Measurements from ENCODE around the gene LDLRAD3. TPM values are rescaled to one million over a fixed set of nuclear protein-coding genes. Genes with fewer than 3 reads are reported as not detected.

LDLRAD3 gene
- total RNA-seq, 1 donor from 2014 or later = 35.6 TPM

DNA sequence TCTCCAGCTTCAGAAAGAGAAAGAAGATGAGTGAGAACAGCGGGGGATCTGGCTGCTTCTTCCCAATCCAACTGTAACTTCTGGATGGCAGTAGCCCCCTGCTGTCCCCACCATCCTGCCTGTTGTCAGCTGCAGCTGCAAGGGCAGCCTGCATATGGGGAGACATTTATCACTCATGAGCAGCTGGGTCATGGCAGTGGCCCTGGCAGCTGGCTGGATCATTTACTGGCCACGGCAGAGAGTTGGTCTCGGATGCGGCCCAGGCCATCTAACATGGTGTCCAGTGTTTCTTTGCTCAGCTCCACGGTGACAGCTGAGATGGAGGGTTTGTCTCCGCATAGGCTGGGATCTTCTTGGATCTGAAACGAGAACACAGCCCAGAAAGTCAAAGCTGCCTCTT is 330.6 kb downstream of the LDLRAD3 start:
- peaks cover 7% of the 10 kb centered on the region for H3K9me3 Mint-ChIP-seq
- no peak overlapping the region for H3K27ac Mint-ChIP-seq
- no peak overlapping the region for H3K4me2 ChIP-seq
- peaks cover 5% of the 10 kb centered on the region for H3F3A ChIP-seq (ENCODE audit: low read depth)
- H3K4me1 Mint-ChIP-seq = peaks cover 58% of the 10 kb centered on the region
- no peaks in the 10 kb centered on the region for H3K9me3 ChIP-seq (ENCODE audit: low read depth)
- H3K79me2 ChIP-seq (ENCODE audit: low read depth) = no peaks in the 10 kb centered on the region
- H3K4me3 ChIP-seq = no peak overlapping the region
- no peak overlapping the region for H3K27ac ChIP-seq
- no peaks in the 10 kb centered on the region for H4K20me1 ChIP-seq (ENCODE audit: low read depth)
- no peak overlapping the region for H3K9ac ChIP-seq
- H3K27me3 ChIP-seq = no peaks in the 10 kb centered on the region
- no peak overlapping the region for H3K4me3 Mint-ChIP-seq
- H3K4me1 ChIP-seq = peaks cover 20% of the 10 kb centered on the region
- TF ChIP-seq, protein P1, sequence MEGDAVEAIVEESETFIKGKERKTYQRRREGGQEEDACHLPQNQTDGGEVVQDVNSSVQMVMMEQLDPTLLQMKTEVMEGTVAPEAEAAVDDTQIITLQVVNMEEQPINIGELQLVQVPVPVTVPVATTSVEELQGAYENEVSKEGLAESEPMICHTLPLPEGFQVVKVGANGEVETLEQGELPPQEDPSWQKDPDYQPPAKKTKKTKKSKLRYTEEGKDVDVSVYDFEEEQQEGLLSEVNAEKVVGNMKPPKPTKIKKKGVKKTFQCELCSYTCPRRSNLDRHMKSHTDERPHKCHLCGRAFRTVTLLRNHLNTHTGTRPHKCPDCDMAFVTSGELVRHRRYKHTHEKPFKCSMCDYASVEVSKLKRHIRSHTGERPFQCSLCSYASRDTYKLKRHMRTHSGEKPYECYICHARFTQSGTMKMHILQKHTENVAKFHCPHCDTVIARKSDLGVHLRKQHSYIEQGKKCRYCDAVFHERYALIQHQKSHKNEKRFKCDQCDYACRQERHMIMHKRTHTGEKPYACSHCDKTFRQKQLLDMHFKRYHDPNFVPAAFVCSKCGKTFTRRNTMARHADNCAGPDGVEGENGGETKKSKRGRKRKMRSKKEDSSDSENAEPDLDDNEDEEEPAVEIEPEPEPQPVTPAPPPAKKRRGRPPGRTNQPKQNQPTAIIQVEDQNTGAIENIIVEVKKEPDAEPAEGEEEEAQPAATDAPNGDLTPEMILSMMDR (IDR thresholded peaks at IDR 0.05) = no peak
- no peak for TF ChIP-seq EZH2phosphoT487 (IDR thresholded peaks at IDR 0.05)
- TF ChIP-seq EZH2 (IDR thresholded peaks at IDR 0.05) = no peak
- no peak overlapping the region for H2AFZ ChIP-seq (replicated peaks)
- H3K27me3 Mint-ChIP-seq (ENCODE audit: insufficient read depth, low read depth) = peaks cover 5% of the 10 kb centered on the region
- H3K36me3 Mint-ChIP-seq = peaks cover 42% of the 10 kb centered on the region
- H3K36me3 ChIP-seq = no peaks in the 10 kb centered on the region
- no peak for DNase-seq (ENCODE audit: low spot score)

DNA sequence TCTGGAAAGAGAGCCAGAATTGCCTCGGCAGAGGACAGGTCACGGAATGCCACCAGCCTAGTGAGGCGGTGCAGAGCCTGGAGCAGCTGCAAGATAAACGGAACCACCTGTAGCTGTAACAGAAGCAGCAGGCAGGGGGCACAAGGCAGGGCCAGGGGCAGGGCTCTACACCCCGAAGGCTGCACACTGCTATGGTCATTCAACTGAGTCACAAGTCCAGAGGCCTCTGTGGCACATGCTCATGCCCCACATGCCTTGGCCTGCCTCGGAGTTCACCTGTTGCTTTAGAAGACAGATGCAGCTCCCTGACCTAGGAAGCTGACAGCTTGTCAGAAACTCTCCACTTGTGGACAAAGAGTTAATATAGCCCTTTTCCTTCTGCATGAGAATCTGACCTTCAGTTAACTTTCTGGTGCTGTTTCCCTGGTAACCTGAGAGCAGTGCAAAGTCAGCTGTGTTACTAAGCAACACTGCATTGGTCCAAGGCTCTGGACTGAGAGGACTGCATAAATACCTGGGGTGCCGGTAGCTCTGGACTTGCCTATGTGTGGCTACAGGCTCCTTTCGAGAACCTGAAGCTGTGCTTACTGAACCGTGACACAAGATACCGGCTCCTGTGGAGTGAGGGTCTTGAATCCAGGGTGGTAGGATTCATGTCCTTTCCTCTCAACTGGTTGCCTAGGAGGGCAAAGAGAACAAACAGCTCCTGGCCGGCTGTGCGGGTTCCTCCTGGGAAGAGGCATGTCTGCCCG is 334.8 kb downstream of the LDLRAD3 start:
- Mint-ChIP-seq H3K27ac (peak overlapping the region; percentile 84), H3K36me3 (peaks cover 22% of the 10 kb centered on the region), H3K4me1 (peaks cover 48% of the 10 kb centered on the region), H3K27me3 (ENCODE audit: insufficient read depth, low read depth) (peaks cover 1% of the 10 kb centered on the region), H3K9me3 (peaks cover 20% of the 10 kb centered on the region), H3K4me3 (peak overlapping the region; percentile 40)
- H3K36me3 ChIP-seq = no peaks in the 10 kb centered on the region
- H3K4me3 ChIP-seq = no peak overlapping the region
- TF ChIP-seq EZH2 (IDR thresholded peaks at IDR 0.05) (no peak), EZH2phosphoT487 (IDR thresholded peaks at IDR 0.05) (no peak)
- TF ChIP-seq, protein P1 (IDR thresholded peaks at IDR 0.05) = peak; percentile 31
- H3K4me2 ChIP-seq = no peak overlapping the region
- H3K27ac ChIP-seq = no peak overlapping the region
- no peak overlapping the region for H2AFZ ChIP-seq (replicated peaks)
- peak; percentile 50 for DNase-seq (ENCODE audit: low spot score)
- H3F3A ChIP-seq (ENCODE audit: low read depth) = peaks cover 5% of the 10 kb centered on the region
- H3K9ac ChIP-seq = no peak overlapping the region
- H4K20me1 ChIP-seq (ENCODE audit: low read depth) = no peaks in the 10 kb centered on the region
- H3K4me1 ChIP-seq = peaks cover 16% of the 10 kb centered on the region
- H3K27me3 ChIP-seq = no peaks in the 10 kb centered on the region
- H3K9me3 ChIP-seq (ENCODE audit: low read depth) = no peaks in the 10 kb centered on the region
- peaks cover 9% of the 10 kb centered on the region for H3K79me2 ChIP-seq (ENCODE audit: low read depth)

DNA sequence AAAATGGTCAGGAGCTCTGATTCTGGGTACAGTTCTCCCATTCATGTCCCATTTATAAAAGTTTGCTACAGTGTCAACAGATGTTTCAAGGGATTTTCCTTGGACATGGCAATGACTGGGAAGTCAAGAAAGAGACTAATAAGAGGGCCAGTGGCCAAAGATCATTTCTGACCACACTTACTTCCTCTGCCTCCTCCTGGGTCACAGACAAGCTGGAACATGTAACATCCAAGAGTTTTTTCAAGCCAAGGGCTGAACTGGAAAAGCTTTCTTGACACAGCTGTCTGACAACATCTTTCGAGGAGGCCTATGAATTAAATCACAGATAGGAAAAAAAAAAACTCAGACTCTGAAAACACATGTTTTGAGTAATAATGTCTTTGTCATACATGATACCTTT is 336.7 kb downstream of the LDLRAD3 start:
- H3K27ac Mint-ChIP-seq = no peak overlapping the region
- no peak overlapping the region for H3K9ac ChIP-seq
- peaks cover 41% of the 10 kb centered on the region for H3K4me1 Mint-ChIP-seq
- peaks cover 12% of the 10 kb centered on the region for H3K36me3 Mint-ChIP-seq
- no peaks in the 10 kb centered on the region for H4K20me1 ChIP-seq (ENCODE audit: low read depth)
- H3K4me3 Mint-ChIP-seq = no peak overlapping the region
- H3K27me3 Mint-ChIP-seq (ENCODE audit: insufficient read depth, low read depth) = no peaks in the 10 kb centered on the region
- H3K79me2 ChIP-seq (ENCODE audit: low read depth) = peaks cover 12% of the 10 kb centered on the region
- no peak overlapping the region for H3K27ac ChIP-seq
- no peak overlapping the region for H3K4me2 ChIP-seq
- no peaks in the 10 kb centered on the region for H3K36me3 ChIP-seq
- H2AFZ ChIP-seq (replicated peaks) = no peak overlapping the region
- H3K9me3 ChIP-seq (ENCODE audit: low read depth) = no peaks in the 10 kb centered on the region
- peaks cover 5% of the 10 kb centered on the region for H3F3A ChIP-seq (ENCODE audit: low read depth)
- peaks cover 11% of the 10 kb centered on the region for H3K4me1 ChIP-seq
- no peaks in the 10 kb centered on the region for H3K27me3 ChIP-seq
- H3K4me3 ChIP-seq = no peak overlapping the region
- H3K9me3 Mint-ChIP-seq = peaks cover 20% of the 10 kb centered on the region
- no peak for DNase-seq (ENCODE audit: low spot score)
- TF ChIP-seq, protein P1 (IDR thresholded peaks at IDR 0.05) = no peak

Small RNA genes lying within 50 kb of the gene (microRNA-seq; reads per million reads assigned to microRNA genes)
- not detected for gene MIR3973

Small RNA genes lying within 50 kb of the gene (small RNA-seq; reads per million reads assigned to genes)
- not detected for gene MIR3973
